Measurements from ENCODE around the gene TRPV4.

Gene TRPV4

GRCh38 chr12:109760930-109761921 is 72.0 kb downstream of the TRPV4 start:
- no peak for DNase-seq

DNA sequence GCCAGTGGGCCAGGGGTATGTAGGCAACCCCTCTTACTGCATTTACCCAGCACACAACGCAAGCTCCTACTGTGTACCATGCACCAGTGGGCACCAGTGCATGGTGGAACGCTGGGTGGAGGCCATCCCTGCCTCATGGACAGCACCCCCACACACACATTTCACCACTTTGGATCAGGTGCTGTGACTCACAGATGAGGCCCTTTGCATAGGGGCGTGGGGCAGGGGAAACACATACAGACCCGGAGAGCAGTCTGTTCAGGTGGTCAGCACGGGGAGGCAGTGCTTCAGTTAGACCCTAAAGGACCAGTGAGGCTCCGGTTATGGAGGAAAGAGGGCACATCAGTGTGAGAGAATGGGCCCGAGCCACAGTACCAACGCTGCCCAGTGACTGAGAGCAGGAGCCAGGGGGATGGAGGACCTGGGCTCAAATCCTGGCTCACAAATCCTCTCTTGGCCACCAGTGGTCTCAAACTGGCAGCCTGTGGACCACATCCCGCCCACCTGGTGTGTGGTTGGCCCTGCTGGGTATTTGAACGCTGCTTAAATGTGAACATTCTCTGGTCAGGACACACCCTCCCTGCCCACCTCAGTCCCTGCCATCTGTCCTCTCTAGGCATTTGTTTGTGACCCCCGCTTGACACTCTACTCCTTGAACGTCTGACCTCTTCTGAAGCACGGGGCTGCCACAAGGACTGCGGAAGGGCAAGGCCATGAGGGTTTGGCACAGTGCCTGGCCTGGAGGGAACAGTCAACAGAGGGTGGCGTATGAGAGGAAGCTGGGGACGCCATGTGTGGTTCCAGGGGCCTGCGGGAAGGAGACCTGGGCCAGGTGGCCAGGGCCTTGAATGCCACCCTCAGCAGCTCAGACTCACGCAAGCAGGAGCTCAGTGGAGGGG is 72.9 kb downstream of the TRPV4 start:
- no peak for DNase-seq

DNA sequence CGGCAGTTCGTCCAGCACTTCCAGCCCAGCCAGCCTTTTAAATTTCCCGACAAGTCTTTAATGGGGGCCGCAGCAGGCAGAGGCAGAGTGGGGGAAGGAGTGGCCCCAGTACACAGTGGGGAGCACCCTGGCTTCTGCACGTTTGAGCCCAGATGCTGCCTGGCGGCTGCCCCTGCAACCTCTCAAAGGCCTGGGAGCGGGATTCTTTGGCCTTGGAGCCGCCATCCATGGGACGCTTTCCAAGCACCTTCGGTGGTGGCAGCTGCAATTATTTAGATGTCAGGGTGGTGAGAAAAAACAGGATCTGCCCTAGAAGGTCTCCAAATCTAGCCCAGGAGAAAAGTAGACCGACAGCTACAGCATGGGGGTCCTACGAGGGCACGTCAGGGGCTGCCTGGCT is 73.6 kb downstream of the TRPV4 start:
- DNase-seq: no peak

DNA sequence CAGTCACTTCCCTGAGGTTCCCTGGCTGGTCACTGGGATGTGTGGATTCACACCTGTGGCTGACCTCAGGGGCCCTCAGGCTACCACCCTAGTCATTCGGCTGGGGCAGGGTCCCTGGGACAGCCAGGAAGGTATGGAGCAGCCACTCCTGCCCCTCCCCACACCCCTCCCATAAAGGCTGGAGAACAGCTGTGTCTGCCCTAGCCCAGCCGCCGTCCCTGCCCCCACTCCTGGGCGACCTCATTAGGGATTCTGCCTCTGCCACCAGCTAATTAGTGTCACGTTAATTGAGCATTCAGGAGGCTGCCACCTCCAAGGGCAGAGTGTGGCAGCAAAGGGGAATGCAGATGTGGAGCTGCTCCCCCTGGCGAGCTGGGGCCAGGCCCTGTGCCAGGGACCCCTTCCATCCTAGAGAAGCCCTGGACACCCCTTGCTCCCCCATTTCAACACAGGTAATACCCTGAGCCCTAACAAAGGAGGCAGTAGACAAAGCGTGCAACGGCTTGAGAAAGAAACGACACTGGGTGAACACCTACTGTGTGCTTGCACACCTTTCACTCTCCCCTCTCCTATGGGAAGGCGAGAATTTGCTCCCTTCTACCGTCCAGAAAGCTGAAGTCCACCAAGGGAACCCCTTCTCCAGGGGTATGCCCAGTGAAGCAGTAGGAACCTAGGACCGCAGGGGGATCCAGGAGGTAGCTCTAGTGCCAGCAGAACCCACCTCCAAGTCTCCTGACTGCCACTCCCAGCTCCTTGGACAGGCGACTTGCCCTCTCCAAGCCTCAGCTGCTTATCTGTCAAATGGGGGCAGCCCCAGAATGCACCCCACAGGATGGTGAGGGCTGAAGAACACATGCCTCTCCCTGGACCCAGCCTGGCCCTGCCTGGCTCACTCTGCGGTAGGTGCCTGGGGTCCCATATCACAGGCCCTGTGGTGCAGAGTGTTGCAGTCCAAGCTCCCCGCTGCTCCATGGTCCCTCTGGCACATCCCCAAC is 74.5 kb downstream of the TRPV4 start:
- DNase-seq: no peak

DNA sequence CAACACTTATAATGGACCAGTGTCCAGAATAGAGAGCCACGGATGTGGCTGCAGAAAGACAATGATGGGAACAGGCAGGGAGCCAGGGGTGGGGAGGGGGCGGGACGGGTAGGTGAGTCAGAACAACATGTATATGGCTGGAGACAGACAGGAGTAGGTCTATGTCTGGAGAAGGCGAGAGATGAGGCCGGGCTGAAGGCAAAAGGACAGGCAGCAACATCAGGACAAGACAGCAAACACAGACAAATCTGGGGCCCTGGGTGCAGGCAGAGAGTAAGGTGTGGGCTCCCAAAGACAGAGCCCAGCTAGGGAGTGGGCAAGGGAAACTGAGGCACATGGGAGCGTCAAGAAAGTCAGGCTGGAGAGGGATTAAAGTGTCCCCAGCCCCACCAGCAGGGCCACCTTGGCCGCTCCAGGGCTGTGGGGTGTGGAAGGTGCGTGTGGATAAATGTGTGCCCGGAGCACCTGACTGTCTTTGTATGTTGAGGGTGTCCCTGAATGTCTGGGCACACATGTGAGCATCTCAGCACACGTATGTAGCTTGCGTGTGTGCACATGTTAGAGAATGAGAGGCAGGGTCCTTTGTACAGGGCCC is 75.4 kb downstream of the TRPV4 start:
- DNase-seq: no peak

DNA sequence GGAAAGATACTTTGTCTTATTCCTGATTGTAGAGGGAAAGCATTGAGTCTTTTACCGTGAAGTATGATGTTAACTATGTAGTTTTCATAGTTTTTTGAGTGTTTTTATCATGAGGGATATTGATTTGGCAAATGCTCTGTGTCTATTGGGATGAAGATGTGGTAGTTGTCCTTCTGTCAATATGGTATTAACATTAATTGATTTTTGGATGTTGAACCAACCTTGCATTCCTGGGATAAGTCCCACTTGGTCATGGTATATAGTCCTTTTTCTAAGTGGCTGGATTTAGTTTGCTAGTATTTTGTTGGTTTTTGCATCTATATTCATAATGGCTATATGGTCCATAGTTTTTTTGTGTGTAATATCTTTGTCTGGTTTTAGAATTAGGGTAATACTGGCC is 76.7 kb downstream of the TRPV4 start:
- no peak for DNase-seq

- DNase-seq: no peak
Measured at GRCh38 chr12:109753959-109754358, 79.2 kb downstream of the TRPV4 start.

DNA sequence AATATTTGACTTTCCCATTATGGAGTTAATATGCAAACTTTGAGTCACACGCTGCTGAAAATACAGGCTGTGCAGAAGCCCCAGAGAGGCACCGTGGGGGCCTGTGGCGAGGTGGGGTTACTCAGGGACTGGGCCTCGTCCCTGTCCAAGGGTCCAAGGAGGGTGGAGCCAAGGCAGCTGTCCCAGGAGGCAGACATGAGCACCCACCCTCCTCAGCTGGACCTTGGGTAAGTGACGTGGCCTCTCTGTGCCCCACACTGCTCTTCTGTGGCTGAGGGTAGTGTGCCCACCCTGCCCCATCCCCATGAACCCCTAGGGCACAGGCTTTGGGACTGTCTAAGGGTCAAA is 80.2 kb downstream of the TRPV4 start:
- DNase-seq: no peak

GRCh38 chr12:109752117-109753053 is 80.8 kb downstream of the TRPV4 start:
- DNase-seq: no peak

DNA sequence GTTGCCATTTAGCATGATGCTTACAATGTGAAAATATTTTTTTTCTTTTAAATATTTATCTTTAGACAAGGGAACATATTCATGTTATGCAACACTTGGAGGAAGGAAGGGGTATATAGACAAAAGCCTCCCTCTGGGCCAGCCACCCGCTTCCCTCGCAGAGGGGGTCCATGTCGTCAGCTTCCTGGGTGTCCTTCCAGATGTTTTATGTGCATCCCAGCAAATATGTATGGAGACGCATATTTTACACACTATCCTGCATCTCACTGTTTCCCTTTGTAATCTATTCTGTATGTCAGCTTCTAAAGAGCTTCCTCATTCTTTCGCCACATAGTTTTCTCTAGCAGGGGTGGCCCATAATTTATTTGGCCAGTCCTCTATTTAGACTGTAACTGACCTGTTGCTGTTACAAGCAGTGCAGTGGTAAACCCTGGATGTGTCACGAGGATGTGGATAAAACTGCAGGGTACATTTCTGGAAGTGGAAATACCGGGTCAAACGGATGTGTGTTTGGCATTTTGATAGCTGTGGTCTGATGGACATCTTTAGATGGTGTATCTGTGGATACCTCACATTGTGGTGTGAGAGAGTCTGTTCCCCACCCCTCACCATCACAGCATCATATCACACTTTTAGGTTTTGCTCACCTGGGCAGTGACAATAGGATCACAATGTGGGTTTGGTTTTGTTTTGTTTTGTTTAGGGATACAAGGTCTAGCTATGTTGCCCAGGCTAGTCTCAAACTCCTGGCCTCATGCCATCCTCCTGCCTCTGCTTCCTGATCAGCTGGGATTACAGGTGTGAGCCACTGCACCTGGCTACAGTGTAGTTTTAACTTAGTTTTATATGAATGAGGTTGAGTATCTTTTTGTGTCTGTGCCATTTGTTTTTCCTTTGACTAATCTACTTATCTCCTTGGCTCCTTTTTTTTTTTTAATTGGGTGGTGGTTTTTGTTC is 87.9 kb downstream of the TRPV4 start:
- no peak for DNase-seq

- DNase-seq: no peak
Measured at GRCh38 chr12:109744026-109744425, 89.2 kb downstream of the TRPV4 start.

- no peak for DNase-seq
Measured at GRCh38 chr12:109743076-109743910, 89.9 kb downstream of the TRPV4 start.

GRCh38 chr12:109741970-109742703 is 91.1 kb downstream of the TRPV4 start:
- no peak for DNase-seq

GRCh38 chr12:109741286-109741969 is 91.8 kb downstream of the TRPV4 start:
- DNase-seq: no peak

DNA sequence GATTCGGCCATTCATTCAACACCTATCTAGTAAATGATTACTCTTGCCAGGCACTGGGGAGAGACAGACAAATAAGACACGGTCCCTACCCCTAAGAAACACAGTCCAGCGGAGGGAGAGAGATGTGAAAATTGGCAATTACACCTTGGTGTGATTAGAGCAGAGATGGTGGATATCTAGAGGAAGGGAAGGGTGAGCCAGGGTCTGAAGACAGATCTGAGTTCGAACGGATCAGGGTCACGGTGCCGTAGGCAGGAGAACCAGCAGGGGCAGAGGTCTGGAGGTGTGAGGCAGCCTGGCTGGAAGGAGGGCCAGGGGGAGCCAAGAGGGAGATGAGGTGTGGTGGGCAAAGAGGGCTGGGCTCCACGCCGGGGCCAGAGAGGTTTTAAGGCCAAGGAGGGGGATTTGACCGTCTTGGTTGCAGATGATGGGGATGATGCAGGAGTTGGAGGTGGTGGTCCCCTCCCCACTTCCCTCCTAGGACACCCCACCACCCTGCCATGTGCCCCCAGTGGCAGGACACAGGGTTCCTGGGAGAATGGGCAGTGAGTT is 92.4 kb downstream of the TRPV4 start:
- no peak for DNase-seq

GRCh38 chr12:109739747-109740693 is 93.2 kb downstream of the TRPV4 start:
- no peak for DNase-seq
